Measurements from ENCODE around the gene BMP3. TPM values are rescaled to one million over a fixed set of nuclear protein-coding genes. Genes with fewer than 3 reads are reported as not detected.

The BMP3 gene
- total and polyA plus RNA-seq, 2 of the 13 experiments (the other 11 are each of a cell fraction or from before 2014, with no cell fraction given), result not detected

- H3K79me2 ChIP-seq (ENCODE audit: insufficient read depth, low read length), result no peaks in the 10 kb centered on the region
- FAIRE-seq (no peak), DNase-seq (ENCODE audit: low spot score) (no peak), ATAC-seq (no peak)
- intact Hi-C loops (cut with micrococcal nuclease; ENCODE audit: unreplicated experiment), result no loop called here
- ChIA-PET CTCF (ENCODE audit: low intra/inter-chr PET ratio, low total read pairs) (no interaction called here), POLR2A (no interaction called here)
- H3K36me3 ChIP-seq (replicated peaks in 1 of 2; ENCODE audit: control insufficient read depth in 1 of 2, insufficient read depth in 2 of 2, low read length in 2 of 2), result no peaks in the 10 kb centered on the region
- no peak overlapping the region for H3K4me2 ChIP-seq (ENCODE audit: low read depth, low read length)
- BruUV-seq (replicated peaks), result no TSS peak
- H3K27ac ChIP-seq (ENCODE audit: extremely low read length, insufficient read depth, low read length), result no peak overlapping the region
- TF ChIP-seq ZNF496 (CRISPR knock-in tag; IDR thresholded peaks at IDR 0.05; ENCODE audit: insufficient replicate concordance), result no peak
- TF ChIP-seq ZC3H13 (CRISPR knock-in tag; IDR thresholded peaks at IDR 0.05), result no peak
- no peak for TF ChIP-seq LRRFIP1 (CRISPR knock-in tag; conservative IDR thresholded peaks at IDR 0.05)
- no peak for TF ChIP-seq ZNF362 (CRISPR knock-in tag; IDR thresholded peaks at IDR 0.05; ENCODE audit: borderline replicate concordance)
- TF ChIP-seq ZNF709 (CRISPR knock-in tag; IDR thresholded peaks at IDR 0.05), result no peak
- TF ChIP-seq ZNF180 (CRISPR knock-in tag; IDR thresholded peaks at IDR 0.05; ENCODE audit: borderline replicate concordance, low read depth), result no peak
- TF ChIP-seq BCL3 (CRISPR knock-in tag; IDR thresholded peaks at IDR 0.05), result no peak
- TF ChIP-seq RAD21 (CRISPR knock-in tag; IDR thresholded peaks at IDR 0.05), result no peak
- TF ChIP-seq ZNF557 (CRISPR knock-in tag; IDR thresholded peaks at IDR 0.05), result no peak
- no peak for TF ChIP-seq ZNF704 (CRISPR knock-in tag; IDR thresholded peaks at IDR 0.05; ENCODE audit: borderline replicate concordance)
- WGBS (ENCODE audit: low lambda C conversion rate), result 0% methylated on average over 5 of the region's 5 CpGs
- in situ Hi-C loops (cut with HindIII; ENCODE audit: extremely low pct_ligation_motif_present, low pct_unique_long_range_greater_than_20kb), result no loop called here
- H2AFZ ChIP-seq (ENCODE audit: low read length), result no peak overlapping the region
- H3K4me3 ChIP-seq (replicated peaks in 1 of 3; ENCODE audit: insufficient read depth in 1 of 3, low read depth in 2 of 3, low read length in 3 of 3), result no peak overlapping the region
- no peak overlapping the region for H3K9ac ChIP-seq (ENCODE audit: insufficient read depth, low read depth, low read length)
- peaks cover 7% of the 10 kb centered on the region; the same call in 1 of the 2 replicates for H3K4me1 ChIP-seq (ENCODE audit: insufficient read depth, low read length)
- H4K20me1 ChIP-seq (ENCODE audit: insufficient read depth, low read length), result no peaks in the 10 kb centered on the region
- no peaks in the 10 kb centered on the region for H3K9me3 ChIP-seq (ENCODE audit: low read length)
- no peaks in the 10 kb centered on the region for H3K27me3 ChIP-seq (ENCODE audit: control insufficient read depth in 1 of 2, insufficient read depth in 2 of 2, low read length in 2 of 2)
Measured at GRCh38 chr4:81065446-81065845, 34.9 kb downstream of the BMP3 start.

Data from HepG2 (cell line).